CD4-positive, alpha-beta T cell treated with Interferon alpha-2 for 1 hour (primary cell): Measurements from ENCODE around the gene MT1M.
A peak's percentile ranks its signal among the peaks of the same experiment; 100 is the strongest.
"Not testable (repeated sequence)": the region's sequence is repeated elsewhere in the genome, so short reads cannot be mapped to it uniquely, and the experiment has no call there.

Experiments used
- DNase-seq, 2 donors: peaks; one replicate each; pipeline ENCODE4 v3.0.0-alpha.2; 2020 to 2022

MT1M gene

GRCh38 chr16:56608876-56609462 is 23.5 kb upstream of the MT1M start:
- no peak for DNase-seq

DNA sequence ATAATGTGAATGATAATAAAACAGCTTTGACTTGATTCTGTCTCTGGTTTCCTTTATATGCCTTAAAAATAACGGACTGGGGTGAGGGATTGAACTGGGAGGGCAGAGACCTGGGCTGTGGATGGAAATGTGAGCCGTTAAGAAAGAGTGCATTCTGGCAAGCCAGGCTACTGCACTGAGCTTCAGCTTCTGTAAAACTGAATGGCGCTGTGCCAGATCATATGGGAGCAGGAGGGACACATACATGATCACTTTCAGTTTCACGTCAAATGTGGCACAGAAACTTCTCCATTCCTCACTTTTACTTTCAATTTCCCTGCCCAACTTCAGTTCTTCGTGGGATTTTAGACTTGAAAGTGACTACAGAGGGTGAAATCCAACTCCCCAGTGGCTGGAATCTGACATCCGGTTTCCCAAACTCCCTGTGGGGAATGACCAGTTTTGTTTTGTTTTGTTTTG is 23.0 kb upstream of the MT1M start:
- peak; percentile 82 to 85 for DNase-seq

DNA sequence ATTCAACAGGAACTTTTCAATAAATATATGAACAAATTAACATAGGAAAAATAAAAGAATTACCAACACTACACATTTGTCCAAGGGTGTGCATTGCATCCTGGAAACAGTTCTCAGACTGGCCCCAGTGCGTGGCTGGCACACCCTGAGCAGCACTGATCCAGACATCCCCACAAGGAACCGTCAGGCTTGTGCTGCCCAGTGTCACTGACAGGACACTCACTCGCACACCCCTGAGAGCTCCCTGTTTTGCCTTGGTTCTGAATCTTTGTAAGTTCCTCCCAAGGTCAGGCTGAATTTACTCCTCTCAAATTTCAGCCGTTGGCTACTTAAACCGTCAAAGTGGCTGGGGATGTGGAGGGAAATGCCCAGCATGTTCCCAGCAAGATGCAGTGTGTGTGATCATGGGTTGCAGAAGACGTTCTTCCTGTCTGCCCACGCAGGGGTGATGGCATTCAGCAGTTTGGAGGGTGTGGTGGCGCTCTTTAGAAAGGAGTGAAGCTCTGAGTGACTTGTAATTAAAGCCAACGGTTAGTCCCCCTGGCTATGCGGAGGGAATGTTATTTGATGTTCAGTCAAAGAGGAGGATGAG is 22.3 kb upstream of the MT1M start:
- DNase-seq, result peak; percentile 80 to 83

DNA sequence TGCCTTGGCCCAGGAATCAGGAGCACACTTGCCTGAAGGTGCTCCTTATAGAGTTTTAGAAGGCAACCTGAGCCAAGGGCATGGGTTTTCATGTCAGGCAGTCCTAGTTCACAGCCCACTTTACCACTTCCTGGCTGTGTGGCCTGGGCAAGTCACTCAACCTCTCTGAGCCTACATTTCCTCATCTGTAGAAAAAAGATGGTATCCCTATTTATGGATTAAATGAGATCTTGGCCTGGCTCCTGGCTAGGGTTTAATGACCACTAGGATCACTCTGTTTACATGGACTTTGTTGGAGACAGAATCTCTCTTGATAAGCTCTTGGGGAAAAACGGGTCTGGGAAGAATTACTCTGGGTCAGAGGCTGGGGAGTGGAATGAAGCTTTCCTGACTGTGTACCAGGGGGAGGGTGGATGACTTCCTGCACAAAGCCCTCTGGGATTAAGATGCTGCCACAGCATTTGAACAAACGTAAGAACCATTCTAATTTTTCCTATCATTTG is 21.8 kb upstream of the MT1M start:
- DNase-seq, result peak in 1 of 2 donors; percentile 25

DNA sequence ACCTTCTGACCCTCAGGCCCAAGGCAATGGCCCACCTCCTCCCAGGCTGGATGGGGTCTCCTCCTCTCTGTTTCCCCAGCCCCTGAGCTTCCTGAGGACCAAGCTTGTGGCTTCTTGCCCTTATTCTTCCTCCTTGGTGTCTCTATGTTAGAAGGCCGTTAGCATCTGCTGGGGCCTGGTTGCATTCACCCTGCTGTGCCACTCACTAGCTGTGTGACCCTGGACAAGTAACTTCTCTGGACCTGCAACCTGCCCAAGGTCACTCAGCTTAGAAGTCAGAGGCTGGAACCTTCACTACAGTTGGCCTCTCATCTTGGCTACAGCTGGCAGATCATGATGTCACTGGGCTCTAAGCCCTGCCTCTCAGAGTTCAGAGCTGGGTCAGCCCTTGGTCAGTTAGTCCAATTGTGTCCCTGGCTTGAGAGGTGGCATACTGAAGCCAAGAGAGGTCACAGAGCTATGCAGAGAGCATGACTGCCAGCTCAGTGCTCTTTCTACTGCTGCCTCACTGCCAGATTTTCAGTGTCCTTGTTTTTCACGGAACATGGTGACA is 21.1 kb upstream of the MT1M start:
- no peak for DNase-seq

- DNase-seq, result no peak
Observed at GRCh38 chr16:56613706-56614105, 18.8 kb upstream of the MT1M start.

DNA sequence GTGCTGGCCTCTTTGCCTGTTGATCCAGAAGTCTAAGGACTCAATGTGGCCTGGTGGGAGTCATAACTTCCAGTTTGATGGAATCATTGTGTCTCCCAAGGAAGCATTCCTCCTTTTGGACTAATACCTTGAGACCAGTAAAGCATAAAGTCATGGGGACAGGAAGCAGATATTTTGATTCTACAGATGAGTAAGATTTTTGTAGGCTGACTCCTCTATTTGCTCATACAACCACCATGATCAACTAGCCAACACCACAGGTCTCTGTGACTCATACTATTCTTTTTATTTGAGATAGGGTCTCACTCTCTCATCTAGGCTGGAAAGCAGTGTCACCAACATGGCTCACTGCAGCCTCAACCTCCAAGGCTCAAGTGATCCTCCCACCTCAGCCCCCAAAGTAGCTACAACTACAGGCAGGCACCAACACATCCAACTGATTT is 17.9 kb upstream of the MT1M start:
- no peak for DNase-seq

GRCh38 chr16:56615353-56615752 is 17.1 kb upstream of the MT1M start:
- DNase-seq, result no peak

GRCh38 chr16:56616608-56617211 is 15.7 kb upstream of the MT1M start:
- no peak for DNase-seq

DNA sequence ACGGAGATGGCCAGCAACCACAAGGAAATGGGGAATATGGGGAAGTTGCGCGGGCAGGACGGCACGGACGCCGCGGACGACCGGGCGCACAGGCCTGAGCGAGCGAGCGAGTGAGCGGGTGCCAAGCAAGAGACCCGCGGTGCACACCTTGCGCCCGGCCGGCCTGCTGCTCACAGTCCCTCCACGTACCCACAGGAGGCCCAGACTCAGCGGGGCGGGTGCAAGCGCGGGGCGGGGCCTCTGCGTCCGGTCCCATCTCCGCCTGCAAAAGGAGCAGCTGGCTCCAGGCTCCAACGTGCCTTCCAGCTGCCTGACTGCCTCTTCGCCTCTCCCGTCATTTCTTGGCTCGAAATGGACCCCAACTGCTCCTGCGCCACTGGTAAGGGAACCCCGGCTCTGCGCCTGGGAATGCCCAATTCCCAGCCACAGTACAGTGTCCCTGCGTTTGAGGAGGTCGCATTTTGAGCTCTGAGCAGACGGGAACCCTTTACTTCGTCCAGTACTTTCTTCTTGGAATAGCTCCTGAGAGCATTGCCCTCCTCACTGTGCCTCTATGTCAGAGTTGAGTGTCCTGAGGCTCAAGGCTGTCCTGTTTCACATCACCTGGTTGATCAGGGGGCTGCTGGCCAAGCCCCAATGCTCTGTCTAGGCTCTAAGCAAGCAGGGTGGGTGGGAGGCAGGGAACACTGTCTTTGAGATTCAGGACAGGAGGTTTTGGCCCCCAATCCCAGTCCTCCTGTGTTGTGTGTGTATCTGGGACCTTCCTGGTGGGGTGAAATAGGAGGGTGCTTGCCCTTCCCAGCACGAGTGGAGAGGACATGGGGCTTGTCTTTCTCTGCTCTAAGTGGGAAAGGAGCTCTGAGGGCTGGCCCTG is 15.0 kb upstream of the MT1M start:
- peak in 1 of 2 donors; percentile 48 for DNase-seq

- DNase-seq, result no peak
Observed at GRCh38 chr16:56618138-56618537, 14.3 kb upstream of the MT1M start.

GRCh38 chr16:56620339-56620897 is 12.0 kb upstream of the MT1M start:
- DNase-seq, result no peak

DNA sequence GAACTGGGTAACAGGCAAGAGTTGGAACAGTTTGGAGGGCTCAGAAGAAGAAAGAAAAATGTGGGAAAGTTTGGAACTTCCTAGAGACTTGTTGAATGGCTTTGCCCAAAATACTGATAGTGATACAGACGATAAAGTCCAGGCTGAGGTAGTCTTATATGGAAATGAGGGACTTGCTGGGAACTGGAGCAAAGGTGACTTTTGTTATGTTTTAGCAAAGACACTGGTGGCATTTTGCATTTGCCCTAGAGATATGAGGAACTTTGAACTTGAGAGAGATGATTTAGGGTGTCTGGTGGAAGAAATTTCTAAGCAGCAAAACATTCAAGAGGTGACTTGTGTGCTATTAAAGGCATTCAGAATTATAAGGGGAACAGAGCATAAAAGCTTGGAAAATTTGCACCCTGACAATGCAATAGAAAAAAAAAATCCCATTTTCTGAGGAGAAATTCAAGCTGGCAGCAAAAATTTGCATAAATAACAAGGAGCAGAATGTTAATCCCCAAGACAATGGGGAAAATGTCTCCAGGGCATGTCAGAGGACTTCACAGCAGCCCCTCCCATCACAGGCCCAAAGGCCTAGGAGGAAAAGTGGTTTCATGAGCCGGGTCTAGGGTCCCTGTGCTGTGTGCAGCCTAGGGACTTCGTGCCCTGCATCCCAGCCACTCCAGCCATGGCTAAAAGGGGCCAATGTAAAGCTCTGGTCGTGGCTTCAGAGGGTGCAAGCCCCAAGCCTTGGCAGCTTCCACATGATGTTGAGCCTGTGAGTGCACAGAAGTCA is 10.6 kb upstream of the MT1M start:
- not testable (repeated sequence) for DNase-seq

DNA sequence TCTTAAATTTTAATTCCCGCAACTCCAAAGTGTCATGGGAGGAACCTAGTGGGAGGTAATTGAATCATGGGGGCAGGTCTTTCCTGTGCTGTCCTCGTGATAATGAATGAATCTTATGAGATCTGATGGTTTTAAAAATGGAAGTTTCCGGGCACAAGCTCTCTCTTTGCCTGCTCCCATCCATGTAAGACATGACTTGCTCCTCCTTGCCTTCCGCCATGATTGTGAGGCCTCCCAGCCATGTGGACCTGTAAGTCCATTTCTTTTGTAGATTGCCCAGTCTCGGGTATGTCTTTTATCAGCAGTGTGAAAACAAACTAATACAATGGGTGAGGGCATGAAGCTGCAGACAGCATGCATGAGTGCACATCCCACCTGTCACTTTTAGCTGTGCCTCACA is 9.3 kb upstream of the MT1M start:
- not testable (repeated sequence) for DNase-seq

DNA sequence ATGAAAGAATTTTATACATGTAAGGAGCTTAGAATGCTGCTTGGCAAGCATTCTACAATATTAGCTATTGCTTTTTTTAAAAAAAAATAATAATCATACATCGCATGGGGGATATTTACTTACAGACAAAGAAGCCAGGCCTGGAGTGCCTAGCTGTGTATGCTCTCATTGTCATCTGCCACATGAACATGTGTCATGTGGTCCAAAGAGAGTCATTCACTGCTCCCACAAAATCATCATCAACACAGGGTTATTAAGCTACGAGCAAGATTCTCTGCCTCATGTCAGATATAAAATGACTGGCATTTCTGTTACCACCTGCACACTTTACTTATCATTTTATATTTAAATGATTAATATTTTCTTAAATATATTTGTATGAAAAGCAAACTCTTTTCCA is 8.8 kb upstream of the MT1M start:
- DNase-seq, result no peak

DNA sequence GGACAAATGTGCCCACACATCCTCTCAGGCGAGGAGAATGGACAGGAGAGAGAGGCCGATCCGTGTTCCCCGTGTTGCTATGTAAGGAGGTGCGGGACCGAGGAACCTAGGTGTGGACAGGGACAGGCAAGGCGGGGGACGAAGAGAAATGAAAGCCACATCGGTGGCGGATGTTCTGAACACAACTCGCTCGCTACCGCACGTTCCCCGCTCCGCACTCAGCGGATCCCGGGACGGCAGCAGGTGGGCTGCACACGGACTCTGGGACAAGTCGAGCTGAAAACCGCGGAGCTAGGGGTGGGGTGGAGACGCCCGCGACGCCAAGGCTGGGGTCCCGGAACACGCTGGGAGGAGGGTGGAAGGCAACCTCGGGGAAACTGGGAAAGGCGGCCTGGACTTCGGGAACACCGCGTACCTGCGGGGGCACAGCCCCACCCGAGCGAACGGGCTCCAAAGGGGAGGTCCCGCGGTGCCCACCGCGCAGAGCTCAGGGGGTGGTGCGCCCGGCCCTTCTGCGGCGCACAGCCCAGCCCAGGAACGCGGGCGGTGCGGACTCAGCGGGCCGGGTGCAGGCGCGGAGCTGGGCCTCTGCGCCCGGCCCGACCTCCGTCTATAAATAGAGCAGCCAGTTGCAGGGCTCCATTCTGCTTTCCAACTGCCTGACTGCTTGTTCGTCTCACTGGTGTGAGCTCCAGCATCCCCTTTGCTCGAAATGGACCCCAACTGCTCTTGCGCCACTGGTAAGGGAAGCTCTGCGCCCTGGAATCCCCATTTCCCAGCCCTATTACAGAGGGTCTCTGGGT is 7.1 kb upstream of the MT1M start, which contains the start of gene MT1E:
TSS of gene MT1E (plus strand) at position 642 of the 803 bp plus-strand sequence. CDS start at position 713, 71 bp downstream.
- peak; percentile 16 to 38 for DNase-seq

GRCh38 chr16:56625943-56626654 is 6.4 kb upstream of the MT1M start:
- no peak for DNase-seq

- no peak for DNase-seq
Observed at GRCh38 chr16:56626685-56627084, 5.8 kb upstream of the MT1M start.

- no peak for DNase-seq
Observed at GRCh38 chr16:56628486-56629350, 3.7 kb upstream of the MT1M start.
